Esophagus muscularis mucosa (tissue), 4 donors: ENCODE measurements around the gene FAAP100. TPM values are rescaled to one million over a fixed set of nuclear protein-coding genes. Genes with fewer than 3 reads are reported as not detected.

Experiments
- DNase-seq: peaks from one replicate; pipeline ENCODE4 v3.0.0-alpha.2; 2017; ENCODE audit errors: extremely low spot score
- H3K27ac ChIP-seq, 4 donors: fragments of 200-600 bp; sonication (generic); replicated peaks in 1 of 4; 1 replicate in 3 of 4; 2 replicates in 1 of 4; pipeline ENCODE4 v1.5.1; 2016 to 2019; ENCODE audit warnings: mild to moderate bottlenecking in 1 of 4
- H3K27me3 ChIP-seq, 4 donors: fragments of 200-600 bp; sonication (generic); one replicate each; pipeline versions ENCODE4 v1.5.1 to v1.6.0; 2016 to 2019
- H3K36me3 ChIP-seq, 4 donors: fragments of 200-600 bp; sonication (generic); one replicate each; pipeline ENCODE4 v1.5.1; 2016 to 2019
- H3K4me1 ChIP-seq, 4 donors: fragments of 200-600 bp; sonication (generic); one replicate each; pipeline ENCODE4 v1.5.1; 2016 to 2019
- H3K4me3 ChIP-seq, 4 donors: fragments of 200-600 bp; sonication (generic); 1 replicate in 2 of 4; 2 replicates in 2 of 4; pipeline ENCODE4 v1.5.1; 2016 to 2019; ENCODE audit warnings: mild to moderate bottlenecking in 4 of 4, moderate library complexity in 1 of 4
- H3K9me3 ChIP-seq, 4 donors: fragments of 200-600 bp; sonication (generic); 1 replicate in 3 of 4; 2 replicates in 1 of 4; pipeline ENCODE4 v1.5.1; 2016 to 2019
- EP300 ChIP-seq: sonication (generic); formaldehyde crosslinking; IDR thresholded peaks from one replicate; pipeline ENCODE4 v1.6.1; 2017; ENCODE audit warnings: antibody characterized with exemption
- POLR2A ChIP-seq: fragments of 450-650 bp; IDR thresholded peaks from one replicate; pipeline ENCODE4 v1.6.1; 2017; ENCODE audit warnings: antibody characterized with exemption, moderate library complexity, mild to moderate bottlenecking, low read depth
- POLR2AphosphoS5 ChIP-seq, 2 donors: sonication (generic); formaldehyde crosslinking; IDR thresholded peaks; one replicate each; pipeline ENCODE4 v1.6.1; 2017; ENCODE audit warnings: antibody characterized with exemption in 2 of 2
- WGBS: methylation state at CpG from one replicate; pipeline ENCODE4 v1.1.5; 2018; 5-methylcytosine and 5-hydroxymethylcytosine counted together
- intact Hi-C: fragments of 100-400 bp; cut with DNase I; formaldehyde crosslinking; loops from one replicate; pipeline ENCODE4 v1.15.1; 2023
- total RNA-seq, 4 donors: library from RNA; depleted of rRNA; stranded (reverse); fragments of >200 nt; gene quantifications; one replicate each; pipeline versions ENCODE4 v1.1.0 to v1.2.1, GENCODE V29; 2016
- TF ChIP-seq, protein P1 (sequence below), 3 experiments: fragments of 200-600 bp in 2 of 3; fragments of 450-650 bp in 1 of 3; sonication (generic) in 2 of 3; IDR thresholded peaks; one replicate each; pipeline ENCODE4 v1.5.1; 2017 to 2019; ENCODE audit warnings: antibody characterized with exemption in 3 of 3, mild to moderate bottlenecking in 2 of 3, moderate library complexity in 1 of 3

FAAP100 gene
- total RNA-seq, 4 donors from 2014 or later, result 13.7 to 33.3 (median 18.6) TPM

DNA sequence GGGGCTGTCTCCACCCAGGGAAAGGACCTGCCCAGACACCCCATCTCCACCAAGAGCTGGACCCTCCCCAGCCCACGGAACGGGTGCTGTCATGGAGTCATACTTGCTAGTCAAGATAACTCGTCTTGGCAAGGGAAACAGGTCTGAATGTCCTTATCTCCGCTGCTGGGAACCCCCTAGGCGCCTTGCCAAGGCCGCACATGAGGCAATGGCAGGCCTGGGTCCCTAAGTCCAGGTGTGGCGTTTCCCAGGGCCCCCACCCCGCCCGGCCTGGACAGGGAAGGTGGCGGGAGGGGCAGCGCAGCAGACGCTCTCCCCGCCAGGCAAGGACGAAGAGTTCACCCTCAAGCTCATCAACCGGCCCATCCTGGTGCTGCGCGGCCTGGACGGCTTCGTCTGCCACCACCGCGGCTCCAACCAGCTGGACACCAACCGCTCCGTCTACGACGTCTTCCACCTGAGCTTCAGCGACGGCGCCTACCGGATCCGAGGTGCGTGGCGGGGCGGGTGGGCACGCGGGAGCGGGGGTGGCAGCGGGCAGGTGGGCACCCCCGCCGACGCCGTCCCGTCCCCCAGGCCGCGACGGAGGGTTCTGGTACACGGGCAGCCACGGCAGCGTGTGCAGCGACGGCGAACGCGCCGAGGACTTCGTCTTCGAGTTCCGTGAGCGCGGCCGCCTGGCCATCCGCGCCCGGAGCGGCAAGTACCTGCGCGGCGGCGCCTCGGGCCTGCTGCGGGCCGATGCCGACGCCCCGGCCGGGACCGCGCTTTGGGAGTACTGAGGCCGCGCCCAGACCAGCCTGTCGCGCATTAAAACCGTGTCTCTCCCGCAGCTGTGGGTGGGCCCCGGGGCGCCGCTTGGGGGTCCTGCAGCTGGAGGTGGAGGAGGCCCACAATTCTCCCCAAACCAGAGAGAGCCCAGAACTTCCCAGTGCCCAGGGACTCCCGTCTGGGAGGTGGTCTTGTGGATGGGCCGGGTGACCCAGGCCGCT lies 15.6 kb downstream of the FAAP100 start:
- Histone ChIP-seq H3K27me3 (peaks cover 10 to 56% (median 26%) of the 10 kb centered on the region in 4 donors), H3K4me1 (peaks cover 15 to 23% (median 17%) of the 10 kb centered on the region in 4 donors), H3K9me3 (no peaks in the 10 kb centered on the region), H3K36me3 (peaks cover 10 to 38% (median 37%) of the 10 kb centered on the region in 4 donors), H3K27ac (no peak overlapping the region), H3K4me3 (no peak overlapping the region)
- no peak for TF ChIP-seq POLR2AphosphoS5 (IDR thresholded peaks at IDR 0.05)
- no peak for TF ChIP-seq POLR2A
- TF ChIP-seq, protein P1, sequence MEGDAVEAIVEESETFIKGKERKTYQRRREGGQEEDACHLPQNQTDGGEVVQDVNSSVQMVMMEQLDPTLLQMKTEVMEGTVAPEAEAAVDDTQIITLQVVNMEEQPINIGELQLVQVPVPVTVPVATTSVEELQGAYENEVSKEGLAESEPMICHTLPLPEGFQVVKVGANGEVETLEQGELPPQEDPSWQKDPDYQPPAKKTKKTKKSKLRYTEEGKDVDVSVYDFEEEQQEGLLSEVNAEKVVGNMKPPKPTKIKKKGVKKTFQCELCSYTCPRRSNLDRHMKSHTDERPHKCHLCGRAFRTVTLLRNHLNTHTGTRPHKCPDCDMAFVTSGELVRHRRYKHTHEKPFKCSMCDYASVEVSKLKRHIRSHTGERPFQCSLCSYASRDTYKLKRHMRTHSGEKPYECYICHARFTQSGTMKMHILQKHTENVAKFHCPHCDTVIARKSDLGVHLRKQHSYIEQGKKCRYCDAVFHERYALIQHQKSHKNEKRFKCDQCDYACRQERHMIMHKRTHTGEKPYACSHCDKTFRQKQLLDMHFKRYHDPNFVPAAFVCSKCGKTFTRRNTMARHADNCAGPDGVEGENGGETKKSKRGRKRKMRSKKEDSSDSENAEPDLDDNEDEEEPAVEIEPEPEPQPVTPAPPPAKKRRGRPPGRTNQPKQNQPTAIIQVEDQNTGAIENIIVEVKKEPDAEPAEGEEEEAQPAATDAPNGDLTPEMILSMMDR (IDR thresholded peaks at IDR 0.05), result no peak
- TF ChIP-seq EP300, result no peak
- 10% methylated on average over 8 of the region's 89 CpGs for WGBS
- DNase-seq, result no peak
- intact Hi-C loops, result no loop called here

DNA sequence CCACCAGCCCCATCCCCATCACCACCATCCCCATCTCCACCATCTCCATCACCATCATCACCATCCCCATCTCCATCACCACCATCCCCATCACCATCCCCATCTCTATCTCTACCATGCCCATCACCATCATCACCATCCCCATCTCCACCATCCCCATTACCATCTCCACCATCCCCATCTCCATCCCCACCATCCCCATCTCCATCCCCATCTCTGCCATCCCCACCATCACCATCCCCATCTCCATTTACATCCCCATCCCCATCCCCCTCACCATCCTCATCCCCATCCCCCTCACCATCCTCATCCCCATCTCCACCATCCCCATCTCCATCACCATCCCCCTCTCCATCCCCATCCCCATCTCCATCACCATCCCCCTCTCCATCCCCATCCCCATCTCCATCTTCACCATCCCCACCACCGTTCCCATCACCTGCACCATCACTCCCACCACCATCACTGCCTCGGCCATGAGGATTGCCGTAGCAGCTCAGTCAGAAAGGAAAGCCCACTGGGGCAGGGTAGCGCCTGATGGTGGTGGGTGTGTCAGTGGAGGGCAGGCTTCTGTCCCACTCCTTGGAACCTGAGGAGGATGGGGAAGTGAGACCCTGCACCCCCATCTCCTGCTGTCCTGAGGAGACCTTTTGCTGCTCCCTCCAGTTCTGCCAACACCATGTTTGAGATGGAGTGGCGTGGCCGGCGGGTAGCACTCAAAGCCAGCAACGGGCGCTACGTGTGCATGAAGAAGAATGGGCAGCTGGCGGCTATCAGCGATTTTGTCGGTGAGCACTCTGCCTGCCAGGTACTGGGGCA lies 16.5 kb downstream of the FAAP100 start:
- Histone ChIP-seq H3K27me3 (peaks cover 10 to 56% (median 26%) of the 10 kb centered on the region in 4 donors), H3K4me1 (peaks cover 15 to 23% (median 17%) of the 10 kb centered on the region in 4 donors), H3K36me3 (peaks cover 5 to 29% (median 28%) of the 10 kb centered on the region in 4 donors), H3K4me3 (no peak overlapping the region), H3K9me3 (no peaks in the 10 kb centered on the region), H3K27ac (no peak overlapping the region)
- 67% methylated on average over 5 of the region's 13 CpGs for WGBS
- no peak for DNase-seq
- intact Hi-C loops, result no loop called here
- no peak for TF ChIP-seq POLR2AphosphoS5 (IDR thresholded peaks at IDR 0.05)
- no peak for TF ChIP-seq POLR2A
- TF ChIP-seq, protein P1 (IDR thresholded peaks at IDR 0.05), result no peak
- no peak for TF ChIP-seq EP300

DNA sequence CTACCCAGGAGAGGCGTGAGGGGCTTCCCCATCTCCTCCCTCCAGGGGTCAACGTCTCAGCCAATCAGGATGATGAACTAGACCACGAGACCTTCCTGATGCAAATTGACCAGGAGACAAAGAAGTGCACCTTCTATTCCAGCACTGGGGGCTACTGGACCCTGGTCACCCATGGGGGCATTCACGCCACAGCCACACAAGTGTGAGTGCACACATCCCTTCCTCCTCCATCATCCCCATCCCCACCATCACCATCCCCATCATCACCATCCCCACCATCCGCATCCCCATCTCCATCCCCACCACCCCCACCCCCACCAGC lies 17.2 kb downstream of the FAAP100 start:
- Histone ChIP-seq H3K36me3 (peaks cover 0 to 22% (median 21%) of the 10 kb centered on the region in 4 donors), H3K4me1 (peaks cover 15 to 23% (median 17%) of the 10 kb centered on the region in 4 donors), H3K4me3 (no peak overlapping the region), H3K27me3 (peaks cover 10 to 56% (median 26%) of the 10 kb centered on the region in 4 donors), H3K9me3 (no peaks in the 10 kb centered on the region), H3K27ac (no peak overlapping the region)
- WGBS, result 78% methylated on average over 4 of the region's 5 CpGs
- intact Hi-C loops, result no loop called here
- TF ChIP-seq EP300, result no peak
- TF ChIP-seq, protein P1 (IDR thresholded peaks at IDR 0.05), result no peak
- TF ChIP-seq POLR2AphosphoS5 (IDR thresholded peaks at IDR 0.05), result no peak
- no peak for TF ChIP-seq POLR2A
- DNase-seq, result no peak

DNA sequence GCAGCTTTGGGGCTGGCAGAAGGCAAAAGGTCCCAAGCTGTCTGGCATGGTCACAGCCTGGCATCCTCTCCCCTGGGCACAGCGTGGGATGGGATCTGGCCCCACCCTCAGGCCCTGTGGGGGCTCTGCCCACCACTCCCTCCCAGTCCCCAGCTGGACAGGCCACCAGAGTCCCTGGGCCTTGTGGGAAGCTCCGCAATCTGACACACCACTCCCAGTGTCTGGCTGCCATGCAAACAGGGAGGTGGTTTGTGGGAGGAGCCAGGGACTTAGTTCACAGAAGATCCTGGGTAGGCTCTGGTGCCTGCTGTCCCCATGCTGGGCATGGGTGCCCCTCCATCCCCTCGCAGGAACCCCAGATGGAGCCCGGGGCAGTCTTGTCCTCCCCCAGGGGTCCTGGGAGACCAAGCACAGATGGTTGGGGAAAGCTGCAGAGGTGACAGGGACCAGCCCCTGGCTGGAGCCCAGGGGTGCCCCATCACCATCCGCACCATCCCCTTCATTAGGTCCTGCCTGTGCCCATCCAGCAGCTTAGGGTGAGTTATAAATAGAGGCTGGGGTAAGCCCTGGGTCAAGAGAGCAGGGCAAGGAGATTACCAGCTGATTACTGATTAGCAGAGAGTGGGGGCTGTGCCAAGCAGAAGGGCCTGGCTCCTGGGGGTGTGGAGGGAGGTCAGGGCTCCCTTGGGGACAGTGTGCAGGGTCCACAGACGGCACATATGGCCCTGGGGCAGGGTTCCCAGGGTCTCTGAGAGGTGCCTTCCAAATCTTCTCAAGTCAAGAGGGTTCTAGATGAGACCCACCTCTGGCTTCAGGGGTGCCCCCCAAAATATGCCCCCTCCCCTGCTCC lies 17.8 kb downstream of the FAAP100 start:
- no peaks in the 10 kb centered on the region for H3K9me3 ChIP-seq
- no peak overlapping the region for H3K27ac ChIP-seq
- WGBS, result 45% methylated on average over 2 of the region's 6 CpGs
- H3K4me3 ChIP-seq, result no peak overlapping the region
- DNase-seq, result no peak
- peaks cover 10 to 58% (median 26%) of the 10 kb centered on the region in 4 donors for H3K27me3 ChIP-seq
- TF ChIP-seq EP300 (no peak), POLR2A (no peak), POLR2AphosphoS5 (IDR thresholded peaks at IDR 0.05) (no peak)
- TF ChIP-seq, protein P1 (IDR thresholded peaks at IDR 0.05), result no peak
- intact Hi-C loops, result no loop called here
- H3K36me3 ChIP-seq, result peaks cover 0 to 16% (median 15%) of the 10 kb centered on the region in 4 donors
- H3K4me1 ChIP-seq, result peaks cover 15 to 23% (median 17%) of the 10 kb centered on the region in 4 donors
